Ishikawa (cell line): ENCODE results near the gene CNTNAP2.

ENCODE experiments used
- CEBPB ChIP-seq: IDR thresholded peaks from 2 replicates; pipeline ENCODE4 v1.6.1; 2012
- CREB1 ChIP-seq: IDR thresholded peaks from 2 replicates; pipeline ENCODE4 v1.6.1; 2012; ENCODE audit warnings: low read depth
- EGR1 ChIP-seq: IDR thresholded peaks from 2 replicates; pipeline ENCODE4 v1.6.1; 2012
- EP300 ChIP-seq: IDR thresholded peaks from 2 replicates; pipeline ENCODE4 v1.6.1; 2012; ENCODE audit warnings: borderline replicate concordance
- FOXM1 ChIP-seq: IDR thresholded peaks from 2 replicates; pipeline ENCODE4 v1.6.1; 2012; ENCODE audit warnings: low read depth, borderline replicate concordance
- NFIC ChIP-seq: IDR thresholded peaks from 2 replicates; pipeline ENCODE4 v1.6.1; 2012
- RAD21 ChIP-seq: IDR thresholded peaks from 2 replicates; pipeline ENCODE4 v1.6.1; 2012; ENCODE audit warnings: low read depth
- REST ChIP-seq: IDR thresholded peaks from 2 replicates; pipeline ENCODE4 v1.6.1; 2012; ENCODE audit warnings: low read depth, mild to moderate bottlenecking
- TAF1 ChIP-seq: IDR thresholded peaks from 2 replicates; pipeline ENCODE4 v1.6.1; 2012; ENCODE audit warnings: low read depth, mild to moderate bottlenecking
- TCF12 ChIP-seq: IDR thresholded peaks from 2 replicates; pipeline ENCODE4 v1.6.1; 2012; ENCODE audit warnings: low read depth
- TEAD4 ChIP-seq: IDR thresholded peaks from 2 replicates; pipeline ENCODE4 v1.6.1; 2012
- USF1 ChIP-seq: IDR thresholded peaks from 2 replicates; pipeline ENCODE4 v1.6.1; 2012
- YY1 ChIP-seq: IDR thresholded peaks from 2 replicates; pipeline ENCODE4 v1.6.1; 2012; ENCODE audit warnings: low read depth
- ZBTB7A ChIP-seq: IDR thresholded peaks from 2 replicates; pipeline ENCODE4 v1.6.1; 2012; ENCODE audit warnings: low read depth
- TF ChIP-seq, protein P1 (sequence below): IDR thresholded peaks from 2 replicates; pipeline ENCODE4 v1.6.1; 2012

Gene CNTNAP2

GRCh38 chr7:147429961-147430360, 1313.4 kb downstream of the CNTNAP2 start:
- TF ChIP-seq CREB1 (no peak), CEBPB (no peak), EP300 (no peak), RAD21 (no peak), USF1 (no peak), FOXM1 (no peak)

GRCh38 chr7:147432079-147432478, 1315.5 kb downstream of the CNTNAP2 start:
- TF ChIP-seq CREB1 (no peak), YY1 (no peak), EP300 (no peak), TEAD4 (no peak), NFIC (no peak), RAD21 (no peak), FOXM1 (no peak)
- TF ChIP-seq, protein P1, sequence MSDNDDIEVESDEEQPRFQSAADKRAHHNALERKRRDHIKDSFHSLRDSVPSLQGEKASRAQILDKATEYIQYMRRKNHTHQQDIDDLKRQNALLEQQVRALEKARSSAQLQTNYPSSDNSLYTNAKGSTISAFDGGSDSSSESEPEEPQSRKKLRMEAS, result no peak

DNA sequence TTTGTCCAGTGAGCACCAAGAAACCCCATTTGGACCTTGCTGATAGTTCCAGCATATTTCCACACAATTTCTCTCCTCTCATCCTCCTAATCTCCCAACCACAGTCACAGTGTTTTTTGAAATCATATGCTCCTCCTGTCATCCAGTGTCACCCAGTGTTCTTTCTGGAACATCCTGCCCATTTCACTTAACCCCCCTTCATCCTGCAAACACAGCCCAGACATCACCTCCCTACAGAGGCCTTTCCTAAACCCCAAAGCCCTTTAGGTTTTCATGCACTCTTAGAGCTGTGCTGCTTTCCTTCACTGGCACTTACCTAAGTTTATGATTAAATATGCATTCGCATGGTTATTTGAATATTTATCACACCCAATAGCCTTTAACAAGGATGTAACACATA, 1316.0 kb downstream of the CNTNAP2 start:
- no peak for TF ChIP-seq NFIC
- no peak for TF ChIP-seq ZBTB7A
- TF ChIP-seq, protein P1, result no peak
- no peak for TF ChIP-seq REST
- no peak for TF ChIP-seq YY1
- TF ChIP-seq RAD21, result no peak
- no peak for TF ChIP-seq TEAD4
- no peak for TF ChIP-seq USF1
- no peak for TF ChIP-seq TAF1
- no peak for TF ChIP-seq FOXM1
- TF ChIP-seq CREB1, result no peak
- TF ChIP-seq CEBPB, result no peak

GRCh38 chr7:147436718-147437117, 1320.1 kb downstream of the CNTNAP2 start:
- TF ChIP-seq CEBPB, result no peak

DNA sequence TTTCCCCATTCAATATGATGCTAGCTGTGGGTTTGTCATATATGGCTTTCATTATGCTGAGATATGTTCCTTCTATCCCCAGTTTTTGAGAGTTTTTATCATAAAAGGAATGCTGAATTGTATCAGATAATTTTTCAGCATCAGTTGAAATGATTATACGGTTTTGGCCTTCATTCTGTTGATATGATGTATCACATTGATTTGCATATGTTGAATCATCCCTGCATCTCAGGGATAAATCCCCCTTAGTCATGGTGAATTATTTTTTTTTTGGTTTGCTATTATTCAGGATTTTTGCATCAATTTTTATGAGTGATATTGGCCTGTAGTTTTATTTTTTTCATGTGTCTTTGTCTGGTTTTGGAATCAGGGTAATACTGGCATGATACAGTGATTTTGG, 1321.6 kb downstream of the CNTNAP2 start:
- no peak for TF ChIP-seq FOXM1

GRCh38 chr7:147443942-147444341, 1327.3 kb downstream of the CNTNAP2 start:
- TF ChIP-seq RAD21, result no peak
- no peak for TF ChIP-seq EP300
- no peak for TF ChIP-seq TCF12
- TF ChIP-seq REST, result no peak
- TF ChIP-seq NFIC, result no peak
- TF ChIP-seq USF1, result no peak
- TF ChIP-seq CEBPB, result no peak
- no peak for TF ChIP-seq EGR1
- no peak for TF ChIP-seq TEAD4
- no peak for TF ChIP-seq CREB1
- TF ChIP-seq, protein P1, result no peak
- no peak for TF ChIP-seq TAF1
- TF ChIP-seq YY1, result no peak

DNA sequence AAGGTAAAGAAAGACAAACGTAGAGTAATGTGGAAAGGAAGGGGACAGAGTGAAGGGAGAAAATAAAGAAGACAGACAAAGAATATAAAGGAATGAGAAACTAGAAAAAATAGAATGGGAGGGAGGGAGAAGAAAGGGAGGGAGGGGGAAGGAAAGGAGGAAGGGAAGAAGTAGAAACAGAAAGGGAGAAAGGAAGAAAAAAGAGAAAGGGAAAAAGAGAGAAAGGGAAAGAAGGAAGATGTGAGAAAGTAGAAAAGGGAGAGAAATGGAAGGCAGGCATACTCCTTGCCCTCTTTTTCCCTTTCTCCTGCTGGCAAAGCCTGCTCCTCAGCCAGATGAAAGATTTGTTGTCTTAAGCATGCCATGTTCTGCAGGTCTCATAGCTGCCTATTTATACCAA, 1336.2 kb downstream of the CNTNAP2 start:
- TF ChIP-seq YY1 (no peak), EP300 (no peak), TEAD4 (no peak), CEBPB (no peak), TAF1 (no peak), USF1 (no peak), REST (no peak), FOXM1 (no peak), CREB1 (no peak)
